NCI-H2107 treated with DMSO at 0.1 percent for 48 hours (cell line): ENCODE results near the gene UBQLN2.
"Not testable (repeated sequence)": the region's sequence is repeated elsewhere in the genome, so short reads cannot be mapped to it uniquely, and the experiment has no call there.

Source experiments
- DNase-seq: peaks from one replicate; lab custom pipeline; 2025; ENCODE audit not compliant: unreplicated experiment; lab: John Stamatoyannopoulos, UW

Gene UBQLN2

GRCh38 chrX:56563231-56564161, at the start of gene UBQLN2:
Gene UBQLN2 (plus strand): TSS chrX:56563627. CDS start chrX:56563874, 247 bp downstream.
- DNase-seq, result peak; percentile 81

GRCh38 chrX:56519642-56520041, 43.8 kb upstream of the UBQLN2 start:
- no peak for DNase-seq

- not testable (repeated sequence) for DNase-seq
Observed at GRCh38 chrX:56529482-56530007, 33.9 kb upstream of the UBQLN2 start.

GRCh38 chrX:56530011-56530410, 33.4 kb upstream of the UBQLN2 start:
- DNase-seq, result no peak

GRCh38 chrX:56550667-56551066, 12.8 kb upstream of the UBQLN2 start:
- DNase-seq, result no peak

- no peak for DNase-seq
Observed at GRCh38 chrX:56554870-56555269, 8.6 kb upstream of the UBQLN2 start.

GRCh38 chrX:56557376-56557929, 6.0 kb upstream of the UBQLN2 start:
- no peak for DNase-seq

GRCh38 chrX:56564164-56564885, 898 bp downstream of the UBQLN2 start:
- peak; percentile 39 for DNase-seq

- DNase-seq, result no peak
Observed at GRCh38 chrX:56564921-56565840, 1.8 kb downstream of the UBQLN2 start.

GRCh38 chrX:56569378-56570057, 6.1 kb downstream of the UBQLN2 start:
- DNase-seq, result no peak

- DNase-seq, result no peak
Observed at GRCh38 chrX:56572975-56573374, 9.5 kb downstream of the UBQLN2 start.

- DNase-seq, result no peak
Observed at GRCh38 chrX:56574861-56575260, 11.4 kb downstream of the UBQLN2 start.

GRCh38 chrX:56576721-56577120, 13.3 kb downstream of the UBQLN2 start:
- no peak for DNase-seq

- no peak for DNase-seq
Observed at GRCh38 chrX:56588397-56589188, 25.2 kb downstream of the UBQLN2 start.

GRCh38 chrX:56591830-56592229, 28.4 kb downstream of the UBQLN2 start:
- not testable (repeated sequence) for DNase-seq

GRCh38 chrX:56600141-56600540, 36.7 kb downstream of the UBQLN2 start:
- DNase-seq, result no peak

GRCh38 chrX:56600987-56601386, 37.6 kb downstream of the UBQLN2 start:
- no peak for DNase-seq

- DNase-seq, result no peak
Observed at GRCh38 chrX:56615282-56615681, 51.9 kb downstream of the UBQLN2 start.
